OCI-LY3 (cell line): Measurements from ENCODE around the gene CCR7.
A peak's percentile ranks its signal among the peaks of the same experiment; 100 is the strongest.

Experiments
- H2AFZ ChIP-seq: fragments of 200-600, 300-600 bp; shearing (Covaris generic); 2 replicates; pipeline ENCODE4 v1.6.0; 2014; ENCODE audit warnings: antibody characterized with exemption, low read depth, low read length
- H3K27ac ChIP-seq: fragments of 200-600, 300-600 bp; sonication (generic); 2 replicates; pipeline ENCODE4 v1.5.1; 2014; ENCODE audit warnings: mild to moderate bottlenecking, low read length, moderate library complexity, mixed read lengths
- H3K27me3 ChIP-seq: fragments of 200-600, 300-600 bp; sonication (generic); 2 replicates; pipeline ENCODE4 v1.6.1; 2014; ENCODE audit warnings: low read depth, low read length, mixed read lengths
- H3K36me3 ChIP-seq: fragments of 200-600, 300-600 bp; sonication (generic); replicated peaks from 2 replicates; pipeline ENCODE3; 2014; ENCODE audit warnings: low read depth, low read length, mixed read lengths
- H3K4me1 ChIP-seq: fragments of 300-600, 200-600 bp; sonication (generic); 2 replicates; pipeline ENCODE4 v1.6.1; 2014; ENCODE audit warnings: low read length, mixed read lengths
- H3K4me2 ChIP-seq: fragments of 200-600, 300-600 bp; sonication (generic); 2 replicates; pipeline ENCODE4 v1.6.1; 2014; ENCODE audit warnings: low read length, mixed read lengths
- H3K4me3 ChIP-seq: fragments of 300-600, 200-600 bp; sonication (generic); 2 replicates; pipeline ENCODE4 v1.5.1; 2014; ENCODE audit warnings: antibody characterized with exemption, mild to moderate bottlenecking, low read length, moderate library complexity
- H3K79me2 ChIP-seq: fragments of 300-600, 200-600 bp; shearing (Covaris generic); 2 replicates; pipeline ENCODE4 v1.6.1; 2014; ENCODE audit warnings: mild to moderate bottlenecking, low read length, mixed read lengths
- H3K9ac ChIP-seq: fragments of 300-600, 200-600 bp; shearing (Covaris generic); 2 replicates; pipeline ENCODE4 v1.6.0; 2014; ENCODE audit warnings: mild to moderate bottlenecking, low read length, moderate library complexity
- H3K9me3 ChIP-seq: fragments of 200-600, 300-600 bp; shearing (Covaris generic); 2 replicates; pipeline ENCODE4 v1.6.1; 2014; ENCODE audit warnings: low read length, mixed read lengths; ENCODE audit not compliant: insufficient read depth
- H4K20me1 ChIP-seq: fragments of 200-600, 300-600 bp; sonication (generic); 2 replicates; pipeline ENCODE4 v1.6.1; 2016; ENCODE audit warnings: low read length, mixed read lengths; ENCODE audit not compliant: insufficient read depth
- EZH2phosphoT487 ChIP-seq: fragments of 200-600 bp; shearing (Covaris generic); IDR thresholded peaks from 2 replicates; pipeline ENCODE4 v1.6.1; 2018; ENCODE audit warnings: antibody characterized with exemption, mixed run types, low read depth
- TF ChIP-seq, protein P1 (sequence below): fragments of 200-600, 300-600 bp; sonication (generic); IDR thresholded peaks from 2 replicates; pipeline ENCODE4 v1.5.1; 2014; ENCODE audit warnings: antibody characterized with exemption, low read length, low read depth

CCR7 gene

GRCh38 chr17:40563220-40564052, 1.8 kb downstream of the CCR7 start:
- H3K27ac ChIP-seq: peak overlapping the region; percentile 99
- H3K4me2 ChIP-seq: peak overlapping the region; percentile 94

DNA sequence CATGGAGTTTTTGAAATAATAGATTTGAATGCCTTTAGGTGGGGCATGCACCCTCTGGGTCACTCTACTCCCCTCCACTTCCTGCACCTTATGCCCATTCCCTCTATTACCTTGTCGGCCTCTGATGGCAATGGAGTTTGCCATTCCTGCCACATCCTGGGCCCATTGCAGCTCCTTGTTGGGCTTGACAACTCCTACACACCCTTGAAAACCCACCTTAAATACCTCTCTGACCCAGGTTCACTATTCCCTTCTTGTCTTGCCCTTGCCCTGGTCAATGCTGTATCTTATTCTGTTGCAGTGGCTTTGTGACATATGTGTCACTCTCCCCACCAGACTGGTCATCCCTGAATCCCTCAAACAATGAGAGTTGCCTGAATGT, 2.4 kb downstream of the CCR7 start:
- peaks cover 92% of the 10 kb centered on the region for H3K79me2 ChIP-seq
- H3K27me3 ChIP-seq: no peaks in the 10 kb centered on the region
- peak overlapping the region; percentile 98 for H3K4me3 ChIP-seq
- H3K9ac ChIP-seq: peak overlapping the region; percentile 99
- TF ChIP-seq EZH2phosphoT487: no peak
- TF ChIP-seq, protein P1, sequence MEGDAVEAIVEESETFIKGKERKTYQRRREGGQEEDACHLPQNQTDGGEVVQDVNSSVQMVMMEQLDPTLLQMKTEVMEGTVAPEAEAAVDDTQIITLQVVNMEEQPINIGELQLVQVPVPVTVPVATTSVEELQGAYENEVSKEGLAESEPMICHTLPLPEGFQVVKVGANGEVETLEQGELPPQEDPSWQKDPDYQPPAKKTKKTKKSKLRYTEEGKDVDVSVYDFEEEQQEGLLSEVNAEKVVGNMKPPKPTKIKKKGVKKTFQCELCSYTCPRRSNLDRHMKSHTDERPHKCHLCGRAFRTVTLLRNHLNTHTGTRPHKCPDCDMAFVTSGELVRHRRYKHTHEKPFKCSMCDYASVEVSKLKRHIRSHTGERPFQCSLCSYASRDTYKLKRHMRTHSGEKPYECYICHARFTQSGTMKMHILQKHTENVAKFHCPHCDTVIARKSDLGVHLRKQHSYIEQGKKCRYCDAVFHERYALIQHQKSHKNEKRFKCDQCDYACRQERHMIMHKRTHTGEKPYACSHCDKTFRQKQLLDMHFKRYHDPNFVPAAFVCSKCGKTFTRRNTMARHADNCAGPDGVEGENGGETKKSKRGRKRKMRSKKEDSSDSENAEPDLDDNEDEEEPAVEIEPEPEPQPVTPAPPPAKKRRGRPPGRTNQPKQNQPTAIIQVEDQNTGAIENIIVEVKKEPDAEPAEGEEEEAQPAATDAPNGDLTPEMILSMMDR: no peak
- peak overlapping the region; percentile 99 for H3K27ac ChIP-seq
- peak overlapping the region; percentile 94 for H3K4me2 ChIP-seq
- H3K4me1 ChIP-seq: peaks cover 50% of the 10 kb centered on the region
- peaks cover 57% of the 10 kb centered on the region for H4K20me1 ChIP-seq
- H3K9me3 ChIP-seq: peaks cover 7% of the 10 kb centered on the region; the same call in 1 of the 2 replicates
- no peak overlapping the region for H2AFZ ChIP-seq
- peaks cover 79% of the 10 kb centered on the region for H3K36me3 ChIP-seq

More at GRCh38 chr17:40563220-40564052, 1.8 kb downstream of the CCR7 start:
- no peaks in the 10 kb centered on the region for H3K27me3 ChIP-seq
- peak overlapping the region; percentile 99 for H3K9ac ChIP-seq
- H3K4me3 ChIP-seq: peak overlapping the region; percentile 98
- H4K20me1 ChIP-seq: peaks cover 51% of the 10 kb centered on the region
- peaks cover 44% of the 10 kb centered on the region for H3K4me1 ChIP-seq
- H2AFZ ChIP-seq: no peak overlapping the region
- H3K36me3 ChIP-seq: peaks cover 76% of the 10 kb centered on the region
- peaks cover 85% of the 10 kb centered on the region for H3K79me2 ChIP-seq
- TF ChIP-seq, protein P1: peak; percentile 42
- TF ChIP-seq EZH2phosphoT487: no peak
- H3K9me3 ChIP-seq: peaks cover 7% of the 10 kb centered on the region; the same call in 1 of the 2 replicates

- peaks cover under 1% of the 10 kb centered on the region; the same call in 1 of the 2 replicates for H3K9me3 ChIP-seq
- H2AFZ ChIP-seq: no peak overlapping the region
- H3K4me1 ChIP-seq: peaks cover 56% of the 10 kb centered on the region
- peak overlapping the region; percentile 94 for H3K4me2 ChIP-seq
- H3K4me3 ChIP-seq: peak overlapping the region; percentile 98
- H4K20me1 ChIP-seq: peaks cover 65% of the 10 kb centered on the region
- H3K27me3 ChIP-seq: no peaks in the 10 kb centered on the region
- peak overlapping the region; percentile 99 for H3K27ac ChIP-seq
- H3K79me2 ChIP-seq: peaks cover 98% of the 10 kb centered on the region
- peaks cover 79% of the 10 kb centered on the region for H3K36me3 ChIP-seq
- peak overlapping the region; percentile 99 for H3K9ac ChIP-seq
- TF ChIP-seq, protein P1: peak; percentile 29; the same call in 1 of the 2 replicates
- TF ChIP-seq EZH2phosphoT487: no peak
Observed at GRCh38 chr17:40561871-40562611, 3.2 kb downstream of the CCR7 start.

GRCh38 chr17:40561294-40561870, 3.9 kb downstream of the CCR7 start:
- peaks cover 56% of the 10 kb centered on the region for H3K4me1 ChIP-seq
- H3K79me2 ChIP-seq: peaks cover 98% of the 10 kb centered on the region
- peak overlapping the region; percentile 94 for H3K4me2 ChIP-seq
- no peaks in the 10 kb centered on the region for H3K9me3 ChIP-seq
- peak overlapping the region; percentile 99 for H3K27ac ChIP-seq
- no peaks in the 10 kb centered on the region for H3K27me3 ChIP-seq
- peak overlapping the region; percentile 99 for H3K9ac ChIP-seq
- no peak overlapping the region for H2AFZ ChIP-seq
- H4K20me1 ChIP-seq: peaks cover 72% of the 10 kb centered on the region
- H3K4me3 ChIP-seq: peak overlapping the region; percentile 98
- TF ChIP-seq EZH2phosphoT487: no peak
- TF ChIP-seq, protein P1: no peak
- H3K36me3 ChIP-seq: peaks cover 85% of the 10 kb centered on the region
